UCSD-AML1 (cell line): Measurements from ENCODE around the gene SLC4A11.

Source experiments
- DNase-seq: peaks from one replicate; lab custom pipeline; 2025; ENCODE audit not compliant: unreplicated experiment; lab: John Stamatoyannopoulos, UW

SLC4A11 gene

GRCh38 chr20:3239026-3239866 is at the start of gene SLC4A11:
TSS of gene SLC4A11 (minus strand) at chr20:3239190. CDS start at chr20:3239137, 53 bp downstream.
- peak; percentile 79 for DNase-seq

- DNase-seq: no peak
Measured at GRCh38 chr20:3283222-3283820, 44.3 kb upstream of the SLC4A11 start.

GRCh38 chr20:3282271-3283221 is 43.6 kb upstream of the SLC4A11 start:
- no peak for DNase-seq

GRCh38 chr20:3281437-3281836 is 42.4 kb upstream of the SLC4A11 start:
- DNase-seq: no peak

GRCh38 chr20:3279761-3280160 is 40.8 kb upstream of the SLC4A11 start:
- DNase-seq: no peak

GRCh38 chr20:3277686-3278465 is 38.9 kb upstream of the SLC4A11 start:
- no peak for DNase-seq

- DNase-seq: no peak
Measured at GRCh38 chr20:3276680-3277015, 37.7 kb upstream of the SLC4A11 start.

GRCh38 chr20:3275966-3276679 is 37.1 kb upstream of the SLC4A11 start:
- DNase-seq: no peak

GRCh38 chr20:3275064-3275935 is 36.3 kb upstream of the SLC4A11 start:
- no peak for DNase-seq

GRCh38 chr20:3273371-3273770 is 34.4 kb upstream of the SLC4A11 start:
- no peak for DNase-seq

- DNase-seq: no peak
Measured at GRCh38 chr20:3270051-3270450, 31.1 kb upstream of the SLC4A11 start.

- DNase-seq: no peak
Measured at GRCh38 chr20:3262566-3262965, 23.6 kb upstream of the SLC4A11 start.

- DNase-seq: no peak
Measured at GRCh38 chr20:3258429-3258828, 19.4 kb upstream of the SLC4A11 start.

GRCh38 chr20:3255728-3256127 is 16.7 kb upstream of the SLC4A11 start:
- no peak for DNase-seq

GRCh38 chr20:3251806-3252205 is 12.8 kb upstream of the SLC4A11 start:
- DNase-seq: no peak

- DNase-seq: no peak
Measured at GRCh38 chr20:3250091-3250504, 11.1 kb upstream of the SLC4A11 start.

GRCh38 chr20:3248993-3249347 is 10.0 kb upstream of the SLC4A11 start:
- no peak for DNase-seq

GRCh38 chr20:3248167-3248992 is 9.4 kb upstream of the SLC4A11 start:
- no peak for DNase-seq
